SHP77 (cell line): ENCODE results near the gene ADCY9.

Experiments used
- DNase-seq, 2 experiments: peaks; one replicate each; lab custom pipeline; 2025; lab: John Stamatoyannopoulos, UW

Gene ADCY9

GRCh38 chr16:4003576-4003975, 112.7 kb downstream of the ADCY9 start:
- DNase-seq: no peak

DNA sequence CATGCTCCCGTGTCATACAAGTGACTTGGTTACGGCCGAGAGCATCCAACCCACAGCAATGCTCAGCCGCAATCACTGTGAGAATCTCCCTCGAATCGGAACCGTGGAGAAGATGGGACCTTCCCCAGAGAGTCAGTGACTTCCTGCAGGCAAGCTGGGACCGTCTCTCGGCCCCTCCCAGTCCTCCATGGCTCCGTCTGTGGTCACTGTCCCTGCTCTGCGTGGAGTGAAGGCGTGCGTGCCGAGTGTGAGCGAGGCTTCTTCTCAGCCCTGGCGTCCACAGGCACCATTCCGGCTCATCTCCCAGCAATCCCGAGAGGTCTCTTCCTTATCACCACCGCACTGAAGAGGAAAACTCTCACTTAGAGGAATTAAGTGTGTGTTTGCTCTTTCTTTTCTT, 113.1 kb downstream of the ADCY9 start:
- no peak for DNase-seq

DNA sequence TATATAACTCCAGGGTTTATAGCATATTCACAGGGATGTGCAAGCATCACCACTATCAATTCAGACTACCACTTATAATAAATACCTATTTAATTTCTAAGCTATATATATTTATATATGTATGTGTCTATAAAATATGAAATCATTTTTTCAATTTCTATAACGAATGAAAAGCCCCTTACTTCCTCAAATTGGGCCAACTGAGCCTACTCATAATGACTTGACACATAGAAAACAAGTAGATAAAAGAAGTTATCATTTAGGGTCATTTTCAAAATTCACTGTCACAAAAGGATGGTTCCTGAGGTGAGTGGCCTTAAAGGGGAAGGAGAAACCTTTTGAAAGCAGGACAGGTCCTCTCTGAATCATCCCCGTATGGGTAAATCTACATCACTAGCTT, 114.1 kb downstream of the ADCY9 start:
- no peak for DNase-seq

GRCh38 chr16:3999479-4000325, 116.5 kb downstream of the ADCY9 start:
- no peak for DNase-seq

- no peak for DNase-seq
Observed at GRCh38 chr16:3998793-3999478, 117.3 kb downstream of the ADCY9 start.

DNA sequence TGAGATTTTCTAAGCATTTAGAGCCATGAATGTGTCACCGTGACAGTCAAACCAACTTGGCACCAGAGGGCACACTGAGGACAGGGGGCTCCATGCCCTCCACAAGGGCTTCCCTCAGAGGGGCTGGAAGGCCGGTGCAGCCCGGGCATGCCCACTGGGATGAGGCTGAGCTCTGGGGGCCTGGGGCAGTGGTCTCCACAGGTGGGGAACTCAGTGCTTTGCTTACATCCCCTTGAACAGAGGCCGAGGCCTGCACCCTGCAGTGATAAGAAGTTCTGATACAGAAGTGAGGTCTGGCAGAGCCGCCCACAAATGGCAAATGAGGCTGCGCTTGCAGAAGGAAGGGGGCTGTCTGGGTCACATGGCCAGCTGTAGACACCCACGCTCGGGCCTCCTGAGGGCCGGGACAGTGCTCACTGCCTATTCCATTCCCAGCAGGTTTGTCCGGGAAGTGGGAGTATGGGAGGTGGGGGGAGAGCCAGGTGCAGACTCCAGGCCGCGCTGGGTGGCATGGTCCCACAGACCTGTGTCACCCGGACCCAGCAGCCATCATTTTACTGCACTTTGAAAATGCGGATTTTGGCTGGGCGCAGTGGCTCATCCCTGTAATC, 118.9 kb downstream of the ADCY9 start:
- DNase-seq: no peak

DNA sequence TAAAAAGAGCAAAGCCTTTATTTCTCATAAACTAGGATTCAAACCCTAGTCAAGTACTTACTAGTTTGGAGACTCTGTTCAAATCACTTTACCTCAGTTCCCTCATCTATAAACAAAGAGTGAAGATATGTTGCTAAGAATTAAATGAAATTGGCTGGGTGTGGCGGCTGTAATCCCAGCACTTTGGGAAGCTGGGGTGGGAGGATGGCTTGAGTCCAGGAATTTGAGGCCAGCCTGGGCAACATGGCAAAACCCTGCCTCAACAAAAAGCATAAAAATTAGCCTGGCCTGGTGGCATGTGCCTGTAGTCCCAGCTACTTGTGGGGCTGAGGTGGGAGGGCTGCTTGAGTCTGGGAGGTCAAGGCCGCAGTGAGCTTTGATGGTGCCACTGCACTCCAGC, 121.2 kb downstream of the ADCY9 start:
- no peak for DNase-seq

DNA sequence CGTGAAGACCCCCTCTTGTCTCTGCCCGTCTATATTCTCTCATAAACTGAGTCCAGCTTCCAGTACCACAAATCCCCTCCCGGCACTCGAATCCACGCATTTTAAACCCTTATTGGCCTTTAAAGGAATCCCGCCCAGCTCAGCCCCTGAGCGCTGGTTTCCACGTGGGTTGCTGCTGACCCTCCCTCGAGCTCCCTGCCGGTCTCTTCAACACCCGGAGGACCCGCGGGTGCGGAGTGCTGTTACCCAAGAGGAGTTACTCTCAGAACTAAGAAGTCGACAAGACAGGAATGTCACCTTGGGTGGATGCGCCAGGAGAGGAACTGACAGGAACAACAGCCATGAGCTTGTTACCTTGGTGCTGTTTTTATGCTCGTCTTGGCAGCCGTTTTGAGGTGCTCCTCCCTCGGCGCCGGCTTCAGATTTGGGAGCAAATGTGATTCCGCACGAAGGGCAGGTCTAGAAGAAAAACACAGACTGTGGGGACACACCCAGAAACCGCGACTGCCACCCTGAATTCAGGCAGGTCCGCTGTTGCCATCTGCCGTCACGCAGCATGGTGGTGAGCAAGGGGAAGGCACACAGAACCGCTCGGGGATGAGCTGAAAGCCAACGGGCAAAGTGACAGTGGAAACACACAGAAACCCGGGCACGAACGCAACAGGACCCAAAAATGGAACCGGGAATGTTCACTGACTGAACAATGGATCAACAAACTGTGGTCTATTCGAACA, 123.0 kb downstream of the ADCY9 start:
- DNase-seq: no peak

DNA sequence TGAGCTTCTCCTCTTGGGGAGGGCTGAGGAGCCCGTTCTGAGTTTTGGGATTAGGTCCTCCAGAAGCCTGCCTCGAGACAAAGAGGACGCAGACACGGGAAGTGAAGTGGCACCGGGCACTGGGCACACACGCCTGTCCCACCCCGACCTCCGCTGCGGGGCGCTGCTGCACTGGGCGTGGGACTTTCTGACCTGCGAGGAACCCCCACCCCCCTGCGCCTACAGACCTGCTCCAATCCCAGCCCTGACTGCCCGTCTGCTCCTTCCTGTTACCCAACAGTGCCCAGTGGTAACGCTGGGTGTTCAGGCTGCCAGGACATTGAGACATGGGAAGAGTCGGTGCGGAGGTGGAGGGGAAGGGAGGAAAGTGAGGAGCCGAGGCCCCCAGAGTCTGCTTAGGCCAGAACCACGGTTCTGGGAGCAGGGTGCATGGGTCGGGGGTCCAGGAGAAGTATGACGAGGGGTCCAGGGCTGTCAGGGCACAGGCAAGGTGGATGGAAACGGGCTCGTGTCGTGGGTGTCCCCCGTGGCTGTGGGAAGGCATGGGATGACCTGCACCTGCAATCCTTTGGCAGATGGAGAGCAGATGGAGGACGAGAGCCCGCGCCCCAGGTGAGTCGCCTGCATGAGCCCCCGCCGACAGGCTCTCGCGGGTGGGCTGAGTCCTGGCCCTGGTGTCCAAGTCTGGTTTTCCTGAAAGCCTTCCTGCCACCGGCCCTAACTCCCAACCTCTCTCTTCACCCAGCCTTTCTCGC, 123.8 kb downstream of the ADCY9 start:
- DNase-seq: no peak

DNA sequence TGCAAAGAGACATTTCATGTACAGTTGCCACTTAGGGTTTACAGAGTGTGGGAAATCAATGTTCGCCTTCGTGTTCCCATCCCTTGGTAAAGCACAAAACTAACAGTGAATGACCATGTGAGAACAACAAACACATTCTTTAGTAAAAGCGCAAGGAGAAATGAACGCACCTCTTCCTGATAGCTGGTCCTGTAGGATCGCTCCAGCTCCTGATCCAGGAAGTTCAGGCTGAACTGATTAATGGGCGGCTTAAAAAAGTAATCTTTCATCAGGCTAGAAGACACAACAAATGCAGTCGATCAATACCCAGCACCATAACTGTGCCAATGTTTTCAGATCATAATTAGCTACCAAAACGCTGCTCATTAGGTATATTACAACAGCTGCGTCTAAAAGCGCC, 127.4 kb downstream of the ADCY9 start:
- no peak for DNase-seq

DNA sequence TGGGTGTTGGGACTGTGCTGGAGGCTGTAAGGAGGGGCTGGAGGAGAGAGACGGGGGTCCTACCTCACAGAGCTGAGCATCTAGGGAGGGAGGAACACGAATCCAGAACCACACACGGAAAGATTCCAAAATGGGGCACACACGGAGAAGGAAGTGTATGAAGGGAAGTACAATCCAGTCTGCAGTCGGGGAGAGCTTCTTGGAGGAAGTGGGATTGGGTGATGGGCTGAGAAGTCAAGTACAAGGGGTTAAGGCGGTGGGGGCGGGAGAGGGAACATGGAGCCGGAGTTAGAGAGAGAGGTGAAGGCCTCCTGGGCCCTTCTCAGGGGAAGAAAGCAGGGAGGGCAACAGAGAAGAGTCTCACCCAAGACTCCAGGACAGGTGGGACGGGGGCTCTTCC, 128.2 kb downstream of the ADCY9 start:
- DNase-seq: no peak

- no peak for DNase-seq
Observed at GRCh38 chr16:3987231-3987630, 129.0 kb downstream of the ADCY9 start.

DNA sequence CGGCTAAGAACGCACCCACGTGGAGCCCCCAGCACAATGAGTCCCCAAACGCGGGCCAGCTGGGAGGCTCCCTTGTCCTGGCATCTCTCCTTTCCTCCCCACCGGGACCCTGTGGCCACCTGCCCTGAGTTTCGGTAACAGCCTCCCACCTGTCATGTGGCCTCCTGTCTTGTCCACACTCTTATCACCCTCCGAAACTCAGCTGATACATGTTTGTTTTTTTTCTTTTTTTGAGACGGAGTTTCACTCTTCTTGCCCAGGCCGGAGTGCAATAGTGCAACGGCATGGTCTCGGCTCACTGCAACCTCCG, 130.1 kb downstream of the ADCY9 start:
- no peak for DNase-seq

- DNase-seq: no peak
Observed at GRCh38 chr16:3984111-3985060, 131.9 kb downstream of the ADCY9 start.

GRCh38 chr16:3983081-3983520, 133.1 kb downstream of the ADCY9 start:
- peak; percentile 82 for DNase-seq

GRCh38 chr16:3982216-3982615, 134.0 kb downstream of the ADCY9 start:
- DNase-seq: no peak

DNA sequence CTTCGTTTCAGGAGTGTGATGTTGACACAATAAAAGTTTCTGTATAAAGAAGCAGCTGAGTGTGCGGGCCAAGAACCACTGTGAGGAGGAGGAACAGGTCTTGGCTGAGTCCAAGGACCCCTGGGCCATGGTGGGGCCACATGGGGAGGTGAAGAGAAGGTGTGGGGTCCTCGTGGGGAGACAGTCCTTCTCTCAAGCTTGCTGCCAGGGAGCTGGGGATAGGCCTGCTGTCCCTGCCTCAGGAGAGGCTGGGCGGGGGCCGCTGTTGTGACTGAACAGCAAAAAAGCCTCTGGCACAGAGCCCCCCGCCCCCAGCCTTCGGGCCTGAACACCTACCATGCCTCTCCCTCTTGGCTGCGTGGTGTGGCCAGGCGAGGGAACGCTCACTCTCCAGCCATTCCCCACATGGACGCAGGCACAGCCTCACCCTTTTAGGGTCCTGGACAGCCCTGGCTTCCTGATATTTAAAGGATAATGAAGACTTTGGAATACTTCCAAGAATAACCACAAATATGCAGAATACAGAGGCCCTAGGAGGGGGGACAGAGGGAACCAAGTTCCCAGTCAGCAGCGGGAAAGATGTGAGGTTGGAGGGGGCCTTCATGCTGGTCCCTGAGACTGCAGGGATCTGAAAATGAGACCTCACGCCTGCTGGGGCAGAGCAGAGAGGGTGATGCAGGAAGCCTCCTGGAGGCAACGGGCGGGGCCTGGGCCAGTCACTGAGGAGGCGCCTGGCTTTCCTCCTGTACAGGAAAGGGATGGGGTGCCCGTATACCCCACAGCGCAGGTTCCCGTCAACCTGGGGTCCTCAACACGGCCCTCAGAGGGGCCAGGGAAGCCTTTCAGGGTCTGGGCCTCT, 135.8 kb downstream of the ADCY9 start:
- no peak for DNase-seq

- DNase-seq: no peak
Observed at GRCh38 chr16:3979518-3979917, 136.7 kb downstream of the ADCY9 start.

- no peak for DNase-seq
Observed at GRCh38 chr16:3979070-3979469, 137.2 kb downstream of the ADCY9 start.

- no peak for DNase-seq
Observed at GRCh38 chr16:3977376-3977775, 138.9 kb downstream of the ADCY9 start.
